NOMO-1 (cell line): ENCODE data around the gene FAM53B.

Experiments used
- DNase-seq, 2 experiments: peaks; one replicate each; lab custom pipeline; 2025; ENCODE audit not compliant: unreplicated experiment in 2 of 2; lab: John Stamatoyannopoulos, UW

The FAM53B gene

GRCh38 chr10:124681626-124682552 lies 62.3 kb downstream of the FAM53B start:
- no peak for DNase-seq

- no peak for DNase-seq
Observed at GRCh38 chr10:124681091-124681490, 63.1 kb downstream of the FAM53B start.

- peak in 1 of 2 experiments; percentile 15 for DNase-seq
Observed at GRCh38 chr10:124680675-124681074, 63.5 kb downstream of the FAM53B start.

- DNase-seq, result no peak
Observed at GRCh38 chr10:124679401-124679800, 64.8 kb downstream of the FAM53B start.

- no peak for DNase-seq
Observed at GRCh38 chr10:124678557-124679240, 65.5 kb downstream of the FAM53B start.

- DNase-seq, result no peak
Observed at GRCh38 chr10:124677749-124678556, 66.2 kb downstream of the FAM53B start.

- no peak for DNase-seq
Observed at GRCh38 chr10:124677293-124677699, 66.9 kb downstream of the FAM53B start.

- no peak for DNase-seq
Observed at GRCh38 chr10:124676416-124677062, 67.6 kb downstream of the FAM53B start.

GRCh38 chr10:124675824-124676223 lies 68.4 kb downstream of the FAM53B start:
- DNase-seq, result no peak

GRCh38 chr10:124675261-124675660 lies 68.9 kb downstream of the FAM53B start:
- no peak for DNase-seq

GRCh38 chr10:124674768-124675222 lies 69.4 kb downstream of the FAM53B start:
- DNase-seq, result no peak

- DNase-seq, result no peak
Observed at GRCh38 chr10:124672181-124672638, 72.0 kb downstream of the FAM53B start.

- peak in 1 of 2 experiments; percentile 17 for DNase-seq
Observed at GRCh38 chr10:124671486-124672075, 72.6 kb downstream of the FAM53B start.

- no peak for DNase-seq
Observed at GRCh38 chr10:124670849-124671248, 73.3 kb downstream of the FAM53B start.

- no peak for DNase-seq
Observed at GRCh38 chr10:124669824-124670654, 74.1 kb downstream of the FAM53B start.

- DNase-seq, result no peak
Observed at GRCh38 chr10:124669141-124669823, 74.9 kb downstream of the FAM53B start.

GRCh38 chr10:124668517-124669051 lies 75.6 kb downstream of the FAM53B start:
- no peak for DNase-seq
